D721Med (cell line): ENCODE measurements around the gene ABCB8.

Experiments
- DNase-seq: peaks from one replicate; pipeline ENCODE4 v3.0.0; 2011; ENCODE audit warnings: low spot score; ENCODE audit not compliant: insufficient read length
- FAIRE-seq: peaks from 2 replicates; lab custom pipeline; 2011; peaks lifted over from hg19 to GRCh38; lab: Jason Lieb, UNC
- TF ChIP-seq, protein P1 (sequence below): IDR thresholded peaks from 2 replicates; pipeline ENCODE4 v1.5.1; 2012; ENCODE audit warnings: mild to moderate bottlenecking, control low read depth; ENCODE audit not compliant: insufficient read depth; ENCODE audit errors: missing control alignments

The ABCB8 gene

DNA sequence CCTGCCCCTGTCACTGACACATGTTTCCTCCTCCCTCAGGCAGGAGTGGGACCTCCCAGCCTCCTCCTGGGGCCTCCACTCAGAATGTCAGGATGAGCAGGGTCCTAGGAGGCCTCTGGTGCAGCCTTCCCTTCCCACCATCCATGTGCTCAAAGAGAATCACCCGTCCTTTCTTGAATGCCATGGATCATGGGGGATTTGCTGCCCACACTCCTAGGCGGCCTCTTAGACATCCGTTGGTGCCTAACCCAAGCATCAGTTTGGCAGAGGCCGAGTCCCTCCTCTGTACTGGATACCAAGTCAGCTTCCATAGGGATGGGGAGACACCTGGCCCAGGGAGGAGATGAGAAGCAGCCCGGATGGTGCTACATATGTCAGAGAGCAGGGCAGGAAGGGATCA lies 30.4 kb upstream of the ABCB8 start:
- no peak for DNase-seq
- TF ChIP-seq, protein P1, sequence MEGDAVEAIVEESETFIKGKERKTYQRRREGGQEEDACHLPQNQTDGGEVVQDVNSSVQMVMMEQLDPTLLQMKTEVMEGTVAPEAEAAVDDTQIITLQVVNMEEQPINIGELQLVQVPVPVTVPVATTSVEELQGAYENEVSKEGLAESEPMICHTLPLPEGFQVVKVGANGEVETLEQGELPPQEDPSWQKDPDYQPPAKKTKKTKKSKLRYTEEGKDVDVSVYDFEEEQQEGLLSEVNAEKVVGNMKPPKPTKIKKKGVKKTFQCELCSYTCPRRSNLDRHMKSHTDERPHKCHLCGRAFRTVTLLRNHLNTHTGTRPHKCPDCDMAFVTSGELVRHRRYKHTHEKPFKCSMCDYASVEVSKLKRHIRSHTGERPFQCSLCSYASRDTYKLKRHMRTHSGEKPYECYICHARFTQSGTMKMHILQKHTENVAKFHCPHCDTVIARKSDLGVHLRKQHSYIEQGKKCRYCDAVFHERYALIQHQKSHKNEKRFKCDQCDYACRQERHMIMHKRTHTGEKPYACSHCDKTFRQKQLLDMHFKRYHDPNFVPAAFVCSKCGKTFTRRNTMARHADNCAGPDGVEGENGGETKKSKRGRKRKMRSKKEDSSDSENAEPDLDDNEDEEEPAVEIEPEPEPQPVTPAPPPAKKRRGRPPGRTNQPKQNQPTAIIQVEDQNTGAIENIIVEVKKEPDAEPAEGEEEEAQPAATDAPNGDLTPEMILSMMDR = no peak
- no peak for FAIRE-seq

DNA sequence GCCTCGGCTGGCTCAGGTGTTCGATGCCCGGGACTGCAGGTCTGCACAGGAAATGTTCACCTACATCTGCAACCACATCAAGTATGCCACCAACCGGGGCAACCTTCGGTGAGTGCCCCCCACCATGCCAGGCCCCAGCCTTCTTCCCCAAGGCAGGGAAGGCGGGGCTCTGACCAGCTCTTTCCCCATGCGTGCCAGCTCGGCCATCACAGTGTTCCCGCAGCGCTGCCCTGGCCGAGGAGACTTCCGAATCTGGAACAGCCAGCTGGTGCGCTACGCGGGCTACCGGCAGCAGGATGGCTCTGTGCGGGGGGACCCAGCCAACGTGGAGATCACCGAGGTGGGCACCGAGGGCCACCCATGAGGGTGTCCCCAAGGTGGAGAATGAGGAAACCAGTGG lies 29.9 kb upstream of the ABCB8 start:
- DNase-seq (no peak), FAIRE-seq (no peak)
- TF ChIP-seq, protein P1 = no peak

DNA sequence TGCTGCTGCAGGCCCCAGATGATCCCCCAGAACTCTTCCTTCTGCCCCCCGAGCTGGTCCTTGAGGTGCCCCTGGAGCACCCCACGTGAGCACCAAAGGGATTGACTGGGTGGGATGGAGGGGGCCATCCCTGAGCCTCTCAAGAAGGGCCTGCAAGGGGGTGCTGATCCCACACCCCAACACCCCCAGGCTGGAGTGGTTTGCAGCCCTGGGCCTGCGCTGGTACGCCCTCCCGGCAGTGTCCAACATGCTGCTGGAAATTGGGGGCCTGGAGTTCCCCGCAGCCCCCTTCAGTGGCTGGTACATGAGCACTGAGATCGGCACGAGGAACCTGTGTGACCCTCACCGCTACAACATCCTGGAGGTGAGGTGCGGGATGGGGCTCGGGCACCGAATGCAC lies 29.2 kb upstream of the ABCB8 start:
- FAIRE-seq (no peak), DNase-seq (no peak)
- TF ChIP-seq, protein P1 = no peak

DNA sequence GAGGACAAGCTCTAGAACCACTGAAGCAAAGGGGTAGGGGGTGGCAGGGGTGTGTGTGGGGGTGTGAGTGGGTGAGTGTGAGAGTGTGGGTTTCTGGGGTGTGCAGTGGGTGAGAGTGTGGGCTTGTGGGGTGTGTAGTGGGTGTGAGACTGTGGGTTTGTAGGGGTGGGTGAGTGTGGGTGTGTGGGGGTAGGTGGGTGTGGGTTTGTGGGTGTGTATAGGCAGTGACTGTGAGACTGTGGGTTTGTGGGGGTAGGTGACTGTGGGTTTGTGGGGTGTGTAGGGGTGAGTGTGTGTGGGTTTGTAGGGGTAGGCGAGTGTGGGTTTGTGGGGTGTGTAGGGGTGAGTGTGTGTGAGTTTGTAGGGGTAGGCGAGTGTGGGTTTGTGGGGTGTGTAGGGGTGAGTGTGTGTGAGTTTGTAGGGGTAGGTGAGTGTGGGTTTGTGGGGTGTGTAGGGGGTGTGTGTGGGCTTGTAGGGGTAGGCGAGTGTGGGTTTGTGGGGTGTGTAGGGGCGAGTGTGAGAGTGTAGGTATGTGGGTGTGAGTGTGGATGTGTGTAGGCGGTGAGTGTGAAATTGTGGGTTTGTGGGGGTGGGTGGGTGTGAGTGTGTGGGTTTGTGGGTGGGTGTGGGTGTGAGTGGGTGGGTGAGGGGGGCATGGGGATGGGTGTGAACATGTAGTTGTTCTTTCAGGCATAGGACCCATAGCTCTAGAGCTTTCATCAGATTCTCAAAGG lies 28.6 kb upstream of the ABCB8 start:
- TF ChIP-seq, protein P1 = no peak
- no peak for FAIRE-seq
- no peak for DNase-seq

- no peak for FAIRE-seq
- DNase-seq = no peak
- TF ChIP-seq, protein P1 = no peak
These were observed 27.3 kb upstream of the ABCB8 start for GRCh38 chr7:151000897-151001495.

- FAIRE-seq (no peak), DNase-seq (no peak)
- TF ChIP-seq, protein P1 = no peak
These were observed 26.7 kb upstream of the ABCB8 start for GRCh38 chr7:151001546-151001945.

DNA sequence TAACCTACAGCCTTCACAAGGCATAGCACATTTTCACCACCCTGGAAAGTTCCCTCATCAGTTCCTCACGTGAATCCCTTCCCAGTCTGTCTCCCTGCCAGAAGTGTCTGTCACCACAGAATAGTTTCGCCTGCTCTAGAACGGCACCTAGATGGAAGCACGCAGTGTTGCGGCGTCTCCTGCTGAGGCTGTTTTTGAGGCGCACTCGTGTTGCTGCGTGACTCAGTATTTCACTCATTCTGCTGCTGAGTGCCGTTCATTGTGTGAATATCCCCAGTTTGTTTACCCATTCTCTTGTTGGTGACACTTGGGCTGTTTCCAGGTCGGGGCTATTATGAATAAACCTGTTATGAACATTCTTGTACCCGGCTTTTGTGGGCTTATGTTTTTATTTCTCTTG lies 24.7 kb upstream of the ABCB8 start:
- TF ChIP-seq, protein P1 = no peak
- FAIRE-seq (no peak), DNase-seq (no peak)
